GM18909 (cell line): ENCODE measurements around the gene GPR135.
A peak's percentile ranks its signal among the peaks of the same experiment; 100 is the strongest.

Source experiments
- ATAC-seq: cut with Tn5 transposase; IDR thresholded peaks from one replicate; pipeline ENCODE4 v1.9.1; 2021; ENCODE audit warnings: mild to moderate bottlenecking; ENCODE audit not compliant: unreplicated experiment, poor library complexity

The GPR135 gene

DNA sequence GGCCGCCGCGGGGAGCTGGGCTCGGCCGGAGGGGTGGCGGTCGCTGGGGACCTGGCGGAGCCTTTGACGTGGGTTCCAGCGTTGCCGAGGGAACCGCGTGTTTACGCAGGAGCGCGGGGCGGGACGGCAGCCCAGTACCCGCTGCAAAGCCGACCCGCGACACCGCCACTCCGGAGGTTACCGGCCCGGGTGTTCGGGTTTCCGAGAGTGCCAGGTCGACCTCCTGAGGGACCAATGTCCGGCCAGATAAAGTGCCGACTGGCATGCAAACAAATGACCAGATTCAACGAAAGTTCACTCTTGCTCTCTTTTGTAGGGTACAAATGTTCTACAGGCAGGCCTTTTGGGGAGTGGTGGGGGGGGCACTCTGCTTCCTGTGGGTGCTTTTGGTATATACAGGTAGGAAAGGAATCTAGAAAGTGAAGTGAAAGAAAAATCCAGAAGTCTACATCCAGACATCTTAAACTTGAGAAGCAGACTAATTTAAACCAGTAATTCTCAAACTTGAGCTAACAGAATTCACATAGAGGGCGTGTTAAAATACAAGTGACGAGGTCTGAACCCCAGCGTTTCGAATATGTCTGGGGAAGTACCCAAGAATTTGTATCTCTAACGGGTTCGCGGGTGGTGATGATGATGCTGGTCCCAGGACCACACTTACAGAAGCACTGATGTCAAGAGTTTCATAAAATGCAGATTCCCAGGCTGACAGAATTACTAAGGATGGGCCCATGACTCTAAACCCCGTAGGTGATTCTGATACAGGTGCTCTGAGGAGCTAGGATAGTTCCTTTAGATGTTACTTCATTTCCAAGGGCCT lies at the start of gene GPR135:
Gene GPR135, minus strand, starts transcription at position 65 of the 820 bp plus-strand sequence. CDS start 154 bp downstream, outside the sequence.
- ATAC-seq = peak; percentile 44

DNA sequence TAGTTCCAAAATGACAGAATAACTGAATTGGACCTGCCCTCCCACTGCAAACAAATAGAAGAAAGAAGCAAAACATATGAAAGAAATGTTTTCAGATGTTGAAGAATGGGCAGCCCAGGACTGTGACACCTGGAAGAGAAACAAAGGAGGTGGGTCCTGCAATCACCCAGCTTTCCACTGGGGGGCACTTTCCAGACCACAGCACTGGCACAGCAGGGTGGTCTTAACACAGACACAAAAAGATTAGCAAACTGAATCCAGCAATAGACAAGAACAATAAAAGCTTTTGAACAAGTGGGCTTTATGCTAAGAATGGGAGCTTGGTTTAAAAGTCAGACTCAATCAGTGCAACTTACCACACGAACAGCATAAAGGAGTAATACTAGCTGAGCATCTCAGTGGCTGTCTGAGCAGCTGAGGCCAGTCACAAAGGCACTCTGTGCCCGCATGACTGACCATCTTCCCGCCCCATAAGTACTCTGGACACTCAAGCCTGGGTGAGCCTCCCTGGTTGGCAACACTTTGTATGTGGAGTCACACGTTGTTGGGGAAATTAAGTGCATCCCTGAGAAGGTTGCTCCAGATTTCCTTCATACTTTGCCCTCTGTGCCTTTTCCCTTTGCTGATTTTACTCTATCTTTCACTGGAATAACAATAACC lies 46.9 kb upstream of the GPR135 start:
- ATAC-seq = peak; percentile 48

DNA sequence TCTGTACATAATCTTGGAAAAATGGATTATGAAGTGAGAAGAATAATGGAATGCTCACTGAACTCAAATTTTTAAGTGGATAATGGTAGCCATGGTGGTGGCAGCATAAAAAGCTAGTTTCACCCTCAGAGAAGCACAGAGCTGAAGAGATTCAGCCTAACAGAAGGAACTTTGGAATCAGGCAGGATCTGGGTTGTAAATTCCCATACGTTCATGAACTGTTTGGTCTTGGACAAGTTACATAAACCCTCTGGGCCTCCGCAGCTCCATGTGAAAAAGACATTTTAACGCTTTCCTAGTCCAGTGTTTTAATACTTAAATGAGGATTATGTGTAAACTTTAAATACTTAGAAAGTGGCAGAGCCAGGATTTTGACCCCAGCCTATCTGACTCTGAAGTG lies 45.8 kb upstream of the GPR135 start:
- ATAC-seq = no peak

DNA sequence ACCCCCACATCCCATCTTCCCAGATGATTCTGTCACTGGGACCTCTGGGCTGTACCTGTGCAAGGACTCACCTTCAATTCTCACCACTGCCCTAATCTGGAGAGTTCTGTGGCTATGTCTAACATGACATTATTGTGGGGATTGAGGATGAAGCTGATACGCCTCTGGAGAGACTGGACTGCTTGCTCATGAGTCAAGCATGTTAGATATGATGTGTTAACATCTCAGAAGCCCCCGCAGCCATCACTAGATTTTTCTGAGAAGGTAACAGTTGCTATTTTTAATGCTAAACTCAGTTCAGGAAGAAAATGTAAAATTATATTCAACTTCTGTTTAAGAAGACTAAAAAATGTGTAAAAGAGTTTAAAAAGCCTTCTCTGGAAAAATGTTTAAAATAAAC lies 44.8 kb upstream of the GPR135 start:
- ATAC-seq = no peak

DNA sequence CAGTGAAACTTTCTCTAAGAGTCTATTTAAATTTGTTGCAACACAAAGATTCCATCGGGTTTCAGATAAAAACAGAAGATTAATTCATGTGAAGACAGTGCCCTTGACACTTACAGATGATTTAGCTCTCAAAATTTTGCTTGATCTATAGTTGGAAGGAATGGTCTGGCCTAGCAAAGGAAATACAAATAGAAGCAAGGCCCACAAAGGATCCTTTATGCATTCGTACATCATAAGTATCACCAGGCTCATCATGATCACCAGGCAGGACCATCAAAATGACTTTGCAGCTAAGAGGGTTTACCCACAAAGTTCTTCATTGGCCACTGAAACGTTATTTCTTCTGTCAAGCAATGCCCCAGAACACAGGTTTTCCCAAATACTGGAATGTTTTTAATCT lies 43.9 kb upstream of the GPR135 start:
- ATAC-seq = no peak

DNA sequence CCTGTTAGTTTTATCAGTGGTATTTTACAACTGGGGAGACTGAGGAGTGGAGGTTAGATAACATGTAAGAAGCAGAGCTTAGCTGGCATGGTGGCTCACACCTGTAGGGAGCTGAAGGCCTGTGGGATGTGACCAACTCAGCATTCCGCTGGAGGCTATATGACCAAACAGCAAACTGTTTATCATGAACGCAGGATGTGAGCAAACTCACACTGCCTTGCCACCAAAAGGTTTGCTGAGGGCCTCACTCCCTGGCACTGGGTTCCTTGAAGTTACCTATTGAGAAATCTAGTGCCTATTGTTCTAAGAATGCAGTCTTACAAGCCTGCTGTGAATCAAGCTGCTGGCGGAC lies 42.5 kb upstream of the GPR135 start:
- no peak for ATAC-seq

DNA sequence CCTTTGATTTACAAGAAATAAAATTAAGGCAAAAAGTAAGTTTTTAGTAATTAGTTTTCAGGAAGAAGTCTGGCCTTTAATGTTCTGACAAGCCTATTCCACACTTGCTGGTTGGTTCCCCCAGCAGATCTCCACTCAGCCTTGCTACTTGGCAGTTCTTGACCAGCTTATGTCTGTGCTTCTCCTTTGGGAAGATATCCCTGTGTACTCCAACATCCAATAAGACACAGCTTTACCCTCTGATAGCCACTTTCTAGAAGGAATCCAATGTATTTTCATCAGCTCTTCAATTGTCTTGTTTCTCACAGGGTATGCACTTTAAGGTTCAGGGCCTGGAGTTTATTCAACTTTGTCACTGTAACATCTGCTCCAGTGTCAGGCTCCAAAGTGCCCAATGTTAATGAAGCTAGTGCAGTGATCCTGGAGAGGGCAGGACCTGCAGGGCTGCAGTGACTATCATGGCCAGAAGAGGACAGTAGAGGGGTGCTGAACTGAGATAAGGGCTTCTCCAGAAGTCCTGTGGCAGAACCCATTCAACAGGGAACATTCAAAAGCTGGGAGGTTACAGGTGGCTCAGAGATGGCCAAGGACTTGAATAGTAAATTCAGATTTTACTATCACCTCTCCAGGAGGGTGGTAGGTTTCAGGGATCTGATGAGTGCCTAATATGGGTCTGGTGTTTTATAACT lies 42.0 kb upstream of the GPR135 start:
- peak; percentile 88 for ATAC-seq

DNA sequence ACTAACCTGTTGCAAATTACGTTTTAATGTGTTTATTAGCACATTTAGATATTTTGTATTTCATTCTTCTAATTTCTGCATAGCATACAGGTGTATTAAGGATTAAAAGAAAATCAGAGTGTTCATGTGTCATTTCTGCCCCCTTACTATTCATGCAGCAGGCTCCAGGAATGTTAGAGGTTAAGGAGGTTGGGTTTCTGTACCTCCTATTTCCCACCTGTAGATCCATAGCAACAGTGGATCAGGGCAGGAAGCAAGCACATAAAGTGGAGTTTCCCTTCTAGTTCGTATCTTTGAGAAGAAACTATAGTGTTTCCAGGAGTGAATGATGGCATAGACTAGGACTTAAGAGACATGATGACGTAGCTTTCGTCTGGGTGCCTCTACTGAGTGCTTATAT lies 38.1 kb upstream of the GPR135 start:
- no peak for ATAC-seq

- ATAC-seq = no peak
These were observed 35.6 kb upstream of the GPR135 start for GRCh38 chr14:59500732-59501131.

- no peak for ATAC-seq
These were observed 27.2 kb upstream of the GPR135 start for GRCh38 chr14:59492384-59492783.

- ATAC-seq = no peak
These were observed 25.6 kb upstream of the GPR135 start for GRCh38 chr14:59490756-59491155.

DNA sequence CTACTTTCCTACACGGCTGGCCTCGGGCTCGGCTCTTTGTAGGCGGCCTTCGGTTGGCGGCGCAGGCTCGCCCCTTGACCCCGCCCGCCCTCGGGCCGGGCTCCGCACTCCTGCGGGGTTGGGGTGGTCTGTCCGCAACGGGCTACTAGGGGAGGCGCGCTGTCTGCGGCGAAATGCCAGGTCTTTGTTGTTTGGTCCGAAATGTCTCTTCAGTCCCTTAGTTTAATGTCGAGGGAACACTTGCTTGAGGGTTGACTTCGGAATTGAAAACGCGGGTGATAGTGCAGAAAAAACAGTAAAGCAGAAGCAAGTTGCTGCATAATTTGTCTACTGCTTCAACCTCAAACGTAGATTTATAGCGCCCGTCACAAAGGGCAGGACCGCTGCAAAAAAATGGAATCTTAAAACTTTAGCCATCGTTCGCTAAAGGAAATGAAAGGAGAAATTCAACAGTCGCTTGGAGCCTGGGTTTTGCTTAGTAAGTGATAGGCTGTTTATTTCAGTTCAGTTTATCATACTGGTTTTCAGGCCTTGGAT lies 19.5 kb upstream of the GPR135 start:
- peak; percentile 51 for ATAC-seq

DNA sequence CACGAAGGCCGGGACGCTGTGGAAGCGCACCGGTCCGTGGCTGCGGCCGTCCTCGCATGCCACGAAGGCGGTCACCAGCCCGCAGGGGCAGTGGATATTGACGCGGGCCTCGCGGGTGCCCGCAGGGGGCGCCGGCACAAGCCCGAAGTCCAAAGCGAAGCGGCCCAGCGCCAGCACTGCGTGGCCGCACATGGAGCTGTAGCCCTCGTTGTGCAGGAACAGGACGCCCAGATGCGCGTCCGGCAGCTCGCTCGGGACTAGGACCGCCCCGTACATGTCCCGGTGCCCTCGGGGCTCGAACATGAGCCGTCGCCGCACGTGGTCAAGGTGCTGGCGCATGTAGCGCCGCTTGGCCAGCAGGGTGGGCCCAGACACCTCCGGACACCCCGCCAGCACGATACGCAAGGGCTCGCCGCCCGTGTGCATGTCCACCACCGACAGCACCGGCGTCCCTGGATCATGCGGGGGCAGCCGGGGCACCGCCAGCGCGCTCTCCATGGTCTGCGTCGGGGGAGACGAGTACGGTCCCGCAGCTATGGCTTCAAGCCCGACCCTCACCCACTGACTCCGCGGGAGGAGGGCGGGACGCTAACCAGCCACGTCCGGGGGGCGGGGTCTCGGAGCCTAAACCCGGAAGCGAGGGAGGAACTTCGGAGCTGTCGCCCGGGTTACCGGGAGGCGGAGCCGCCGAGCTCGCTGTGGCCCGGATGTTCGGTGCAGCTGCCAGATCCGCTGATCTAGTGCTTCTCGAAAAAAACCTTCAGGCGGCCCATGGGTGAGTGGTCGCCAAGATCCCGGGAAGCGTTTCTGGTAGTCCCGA lies 18.8 kb upstream of the GPR135 start, which contains the start of the genes JKAMP and L3HYPDH:
Gene JKAMP, plus strand, starts transcription at position 699 of the 820 bp plus-strand sequence. Its CDS starts 73 bp downstream, at position 772.
Gene L3HYPDH, minus strand, starts transcription at position 590 of the 820 bp plus-strand sequence. Its CDS starts 92 bp downstream, at position 498.
- ATAC-seq = peak; percentile 88

DNA sequence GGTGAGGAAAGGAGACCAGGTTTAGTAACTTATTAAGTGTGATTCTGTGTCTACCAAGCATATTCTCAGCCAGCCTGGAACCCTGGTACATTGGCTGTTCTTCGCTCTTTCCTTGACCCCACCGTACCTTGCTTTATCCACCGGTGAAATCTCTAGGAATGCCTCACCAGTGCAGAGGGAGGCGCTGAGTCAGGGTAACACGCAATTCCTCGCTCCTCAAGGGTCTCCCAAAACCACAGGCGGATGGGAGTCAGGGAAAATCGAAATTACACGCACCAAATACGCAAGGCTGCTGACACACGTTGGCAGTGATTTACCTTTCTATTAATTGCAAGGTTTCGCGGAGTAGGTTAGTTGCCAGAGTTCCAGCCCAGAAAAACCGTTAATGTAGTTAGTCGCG lies 18.2 kb upstream of the GPR135 start:
- no peak for ATAC-seq

GRCh38 chr14:59482541-59483331 lies 17.6 kb upstream of the GPR135 start:
- ATAC-seq = no peak

- ATAC-seq = no peak
These were observed 16.8 kb upstream of the GPR135 start for GRCh38 chr14:59481871-59482540.

DNA sequence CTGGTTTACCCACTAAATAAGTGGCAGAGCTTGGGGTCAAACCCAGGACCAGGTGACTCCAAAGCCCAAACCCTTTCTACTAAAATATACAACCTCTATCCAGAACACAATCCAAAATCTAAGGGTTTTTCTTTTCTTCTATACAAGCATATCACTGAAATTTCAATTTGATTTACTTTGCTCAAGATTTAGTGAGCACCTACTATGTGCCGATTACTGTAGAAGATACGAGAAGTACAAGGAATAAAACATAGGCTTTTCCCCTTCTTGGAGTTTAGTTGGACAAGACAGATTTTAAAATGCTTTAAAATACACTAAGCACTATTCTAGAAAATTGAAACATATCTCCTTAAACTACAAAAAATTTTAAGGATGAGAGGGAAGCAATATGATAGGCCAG lies 16.2 kb upstream of the GPR135 start:
- no peak for ATAC-seq

GRCh38 chr14:59480166-59480565 lies 15.0 kb upstream of the GPR135 start:
- no peak for ATAC-seq

DNA sequence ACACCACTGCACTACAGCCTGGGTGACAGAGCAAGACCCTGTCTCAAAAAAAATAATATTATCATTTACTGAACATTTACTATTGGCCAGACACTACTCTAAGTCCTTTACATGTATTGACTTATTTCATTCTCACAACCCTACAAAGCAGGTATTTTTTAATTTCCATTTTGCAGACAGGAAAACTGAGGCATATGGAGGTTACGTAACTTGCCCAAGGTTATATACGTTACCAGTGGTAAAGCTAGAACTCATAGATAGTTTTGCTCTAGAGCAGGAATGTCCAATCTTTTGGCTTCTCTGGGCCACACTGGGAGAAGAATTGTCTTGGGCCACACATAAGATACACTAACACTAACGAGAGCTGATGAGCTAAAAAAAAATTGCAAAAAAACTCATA lies 13.4 kb upstream of the GPR135 start:
- no peak for ATAC-seq
